IPS-15b (cell line): ENCODE measurements around the gene CEL.

ENCODE experiments used
- H3K27me3 ChIP-seq: one replicate; pipeline ENCODE4 v1.6.1; 2013; ENCODE audit warnings: low read length; ENCODE audit not compliant: control insufficient read depth, insufficient read depth
- H3K36me3 ChIP-seq: one replicate; pipeline ENCODE4 v1.6.1; 2013; ENCODE audit warnings: low read length; ENCODE audit not compliant: control insufficient read depth, insufficient read depth
- H3K4me1 ChIP-seq: one replicate; pipeline ENCODE4 v1.6.1; 2013; ENCODE audit warnings: mild to moderate bottlenecking, low read length; ENCODE audit not compliant: control insufficient read depth, insufficient read depth
- H3K4me3 ChIP-seq: one replicate; pipeline ENCODE4 v1.5.1; 2013; ENCODE audit warnings: low read depth, low read length
- H3K9ac ChIP-seq: one replicate; pipeline ENCODE4 v1.6.1; 2013; ENCODE audit warnings: low read depth, mild to moderate bottlenecking, low read length
- H3K9me3 ChIP-seq: one replicate; pipeline ENCODE4 v1.6.1; 2013; ENCODE audit warnings: mild to moderate bottlenecking, low read length; ENCODE audit not compliant: control insufficient read depth, insufficient read depth

CEL gene

GRCh38 chr9:133118568-133118967 lies 56.8 kb downstream of the CEL start:
- peaks cover 11% of the 10 kb centered on the region for H3K27me3 ChIP-seq
- H3K4me3 ChIP-seq, result no peak overlapping the region
- peaks cover 10% of the 10 kb centered on the region for H3K4me1 ChIP-seq
- peaks cover 2% of the 10 kb centered on the region for H3K36me3 ChIP-seq
- no peak overlapping the region for H3K9ac ChIP-seq
- H3K9me3 ChIP-seq, result no peaks in the 10 kb centered on the region

GRCh38 chr9:133119103-133119845 lies 57.5 kb downstream of the CEL start:
- H3K9me3 ChIP-seq, result no peaks in the 10 kb centered on the region
- peaks cover 11% of the 10 kb centered on the region for H3K27me3 ChIP-seq
- no peak overlapping the region for H3K4me3 ChIP-seq
- peaks cover 2% of the 10 kb centered on the region for H3K36me3 ChIP-seq
- H3K4me1 ChIP-seq, result peaks cover 5% of the 10 kb centered on the region
- H3K9ac ChIP-seq, result no peak overlapping the region

GRCh38 chr9:133119846-133120500 lies 58.2 kb downstream of the CEL start:
- Histone ChIP-seq H3K9ac (peak overlapping the region; percentile 79), H3K27me3 (peaks cover 11% of the 10 kb centered on the region), H3K36me3 (peaks cover 1% of the 10 kb centered on the region), H3K4me3 (peak overlapping the region; percentile 66), H3K9me3 (no peaks in the 10 kb centered on the region), H3K4me1 (peaks cover 5% of the 10 kb centered on the region)

GRCh38 chr9:133120501-133121197 lies 58.9 kb downstream of the CEL start:
- no peaks in the 10 kb centered on the region for H3K9me3 ChIP-seq
- peaks cover 11% of the 10 kb centered on the region for H3K27me3 ChIP-seq
- peak overlapping the region; percentile 79 for H3K9ac ChIP-seq
- no peaks in the 10 kb centered on the region for H3K36me3 ChIP-seq
- peak overlapping the region; percentile 66 for H3K4me3 ChIP-seq
- peaks cover 5% of the 10 kb centered on the region for H3K4me1 ChIP-seq
